OCI-LY3 (cell line): ENCODE data around the gene C16orf74.

Experiments used
- H2AFZ ChIP-seq: fragments of 200-600, 300-600 bp; shearing (Covaris generic); 2 replicates; pipeline ENCODE4 v1.6.0; 2014; ENCODE audit warnings: antibody characterized with exemption, low read depth, low read length
- H3K27ac ChIP-seq: fragments of 200-600, 300-600 bp; sonication (generic); 2 replicates; pipeline ENCODE4 v1.5.1; 2014; ENCODE audit warnings: mild to moderate bottlenecking, low read length, moderate library complexity, mixed read lengths
- H3K27me3 ChIP-seq: fragments of 200-600, 300-600 bp; sonication (generic); 2 replicates; pipeline ENCODE4 v1.6.1; 2014; ENCODE audit warnings: low read depth, low read length, mixed read lengths
- H3K36me3 ChIP-seq: fragments of 200-600, 300-600 bp; sonication (generic); replicated peaks from 2 replicates; pipeline ENCODE3; 2014; ENCODE audit warnings: low read depth, low read length, mixed read lengths
- H3K4me1 ChIP-seq: fragments of 300-600, 200-600 bp; sonication (generic); 2 replicates; pipeline ENCODE4 v1.6.1; 2014; ENCODE audit warnings: low read length, mixed read lengths
- H3K4me2 ChIP-seq: fragments of 200-600, 300-600 bp; sonication (generic); 2 replicates; pipeline ENCODE4 v1.6.1; 2014; ENCODE audit warnings: low read length, mixed read lengths
- H3K4me3 ChIP-seq: fragments of 300-600, 200-600 bp; sonication (generic); 2 replicates; pipeline ENCODE4 v1.5.1; 2014; ENCODE audit warnings: antibody characterized with exemption, mild to moderate bottlenecking, low read length, moderate library complexity
- H3K79me2 ChIP-seq: fragments of 300-600, 200-600 bp; shearing (Covaris generic); 2 replicates; pipeline ENCODE4 v1.6.1; 2014; ENCODE audit warnings: mild to moderate bottlenecking, low read length, mixed read lengths
- H3K9ac ChIP-seq: fragments of 300-600, 200-600 bp; shearing (Covaris generic); 2 replicates; pipeline ENCODE4 v1.6.0; 2014; ENCODE audit warnings: mild to moderate bottlenecking, low read length, moderate library complexity
- H3K9me3 ChIP-seq: fragments of 200-600, 300-600 bp; shearing (Covaris generic); 2 replicates; pipeline ENCODE4 v1.6.1; 2014; ENCODE audit warnings: low read length, mixed read lengths; ENCODE audit not compliant: insufficient read depth
- H4K20me1 ChIP-seq: fragments of 200-600, 300-600 bp; sonication (generic); 2 replicates; pipeline ENCODE4 v1.6.1; 2016; ENCODE audit warnings: low read length, mixed read lengths; ENCODE audit not compliant: insufficient read depth
- EZH2phosphoT487 ChIP-seq: fragments of 200-600 bp; shearing (Covaris generic); IDR thresholded peaks from 2 replicates; pipeline ENCODE4 v1.6.1; 2018; ENCODE audit warnings: antibody characterized with exemption, mixed run types, low read depth
- TF ChIP-seq, protein P1 (sequence below): fragments of 200-600, 300-600 bp; sonication (generic); IDR thresholded peaks from 2 replicates; pipeline ENCODE4 v1.5.1; 2014; ENCODE audit warnings: antibody characterized with exemption, low read length, low read depth

The C16orf74 gene

DNA sequence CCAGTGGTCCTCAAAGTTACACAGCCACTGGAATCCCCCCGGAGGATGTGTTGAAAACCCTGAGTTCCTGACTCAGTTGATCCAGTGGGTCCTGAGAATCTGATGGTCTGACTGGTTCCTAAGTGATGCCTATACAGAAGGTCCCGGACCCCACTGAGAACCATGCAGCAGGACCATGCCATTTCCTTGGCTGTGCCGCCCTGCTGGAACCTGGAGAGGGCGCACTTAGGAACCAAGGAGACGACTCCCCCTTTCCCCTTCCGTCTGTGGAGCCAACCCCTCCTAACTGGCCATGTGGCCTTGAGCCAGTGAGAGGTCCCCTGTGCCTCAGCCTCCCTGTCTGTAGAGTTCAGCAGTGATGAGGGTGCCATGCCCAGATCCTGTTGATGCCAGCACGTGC lies 22.0 kb downstream of the C16orf74 start:
- Histone ChIP-seq H3K4me2 (no peak overlapping the region), H3K9ac (no peak overlapping the region), H3K4me1 (no peaks in the 10 kb centered on the region), H3K36me3 (no peaks in the 10 kb centered on the region), H2AFZ (no peak overlapping the region), H3K4me3 (no peak overlapping the region), H3K27ac (no peak overlapping the region), H4K20me1 (no peaks in the 10 kb centered on the region), H3K79me2 (no peaks in the 10 kb centered on the region), H3K9me3 (no peaks in the 10 kb centered on the region), H3K27me3 (peaks cover 35% of the 10 kb centered on the region)
- TF ChIP-seq, protein P1, sequence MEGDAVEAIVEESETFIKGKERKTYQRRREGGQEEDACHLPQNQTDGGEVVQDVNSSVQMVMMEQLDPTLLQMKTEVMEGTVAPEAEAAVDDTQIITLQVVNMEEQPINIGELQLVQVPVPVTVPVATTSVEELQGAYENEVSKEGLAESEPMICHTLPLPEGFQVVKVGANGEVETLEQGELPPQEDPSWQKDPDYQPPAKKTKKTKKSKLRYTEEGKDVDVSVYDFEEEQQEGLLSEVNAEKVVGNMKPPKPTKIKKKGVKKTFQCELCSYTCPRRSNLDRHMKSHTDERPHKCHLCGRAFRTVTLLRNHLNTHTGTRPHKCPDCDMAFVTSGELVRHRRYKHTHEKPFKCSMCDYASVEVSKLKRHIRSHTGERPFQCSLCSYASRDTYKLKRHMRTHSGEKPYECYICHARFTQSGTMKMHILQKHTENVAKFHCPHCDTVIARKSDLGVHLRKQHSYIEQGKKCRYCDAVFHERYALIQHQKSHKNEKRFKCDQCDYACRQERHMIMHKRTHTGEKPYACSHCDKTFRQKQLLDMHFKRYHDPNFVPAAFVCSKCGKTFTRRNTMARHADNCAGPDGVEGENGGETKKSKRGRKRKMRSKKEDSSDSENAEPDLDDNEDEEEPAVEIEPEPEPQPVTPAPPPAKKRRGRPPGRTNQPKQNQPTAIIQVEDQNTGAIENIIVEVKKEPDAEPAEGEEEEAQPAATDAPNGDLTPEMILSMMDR: peak; percentile 37; the same call in 1 of the 2 replicates
- TF ChIP-seq EZH2phosphoT487: no peak

DNA sequence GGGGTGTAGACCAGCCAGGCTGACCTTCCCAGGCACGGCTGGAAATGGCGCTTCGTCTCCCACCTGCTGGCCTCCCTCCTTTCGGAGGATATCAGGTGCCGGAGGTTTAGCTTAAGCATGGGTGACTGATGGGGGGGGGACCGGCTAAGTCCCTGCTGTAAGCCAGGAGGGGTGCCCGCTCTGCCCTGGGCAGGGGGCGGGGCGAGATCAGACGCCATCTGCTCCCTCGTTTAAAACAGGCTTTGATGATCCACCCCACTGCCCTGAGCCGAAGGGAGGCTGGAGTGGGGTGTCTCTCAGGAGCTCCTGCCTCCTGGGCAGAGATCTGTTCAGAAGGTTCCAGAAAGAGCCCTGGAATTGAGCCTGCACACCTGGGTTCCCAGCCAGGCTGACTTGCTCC lies 26.0 kb downstream of the C16orf74 start:
- Histone ChIP-seq H3K9ac (no peak overlapping the region), H3K4me3 (no peak overlapping the region), H3K27ac (no peak overlapping the region), H3K9me3 (no peaks in the 10 kb centered on the region), H3K4me2 (no peak overlapping the region), H4K20me1 (no peaks in the 10 kb centered on the region), H2AFZ (no peak overlapping the region), H3K36me3 (no peaks in the 10 kb centered on the region), H3K79me2 (no peaks in the 10 kb centered on the region), H3K27me3 (peaks cover 34% of the 10 kb centered on the region), H3K4me1 (no peaks in the 10 kb centered on the region)
- TF ChIP-seq, protein P1: no peak
- TF ChIP-seq EZH2phosphoT487: no peak

DNA sequence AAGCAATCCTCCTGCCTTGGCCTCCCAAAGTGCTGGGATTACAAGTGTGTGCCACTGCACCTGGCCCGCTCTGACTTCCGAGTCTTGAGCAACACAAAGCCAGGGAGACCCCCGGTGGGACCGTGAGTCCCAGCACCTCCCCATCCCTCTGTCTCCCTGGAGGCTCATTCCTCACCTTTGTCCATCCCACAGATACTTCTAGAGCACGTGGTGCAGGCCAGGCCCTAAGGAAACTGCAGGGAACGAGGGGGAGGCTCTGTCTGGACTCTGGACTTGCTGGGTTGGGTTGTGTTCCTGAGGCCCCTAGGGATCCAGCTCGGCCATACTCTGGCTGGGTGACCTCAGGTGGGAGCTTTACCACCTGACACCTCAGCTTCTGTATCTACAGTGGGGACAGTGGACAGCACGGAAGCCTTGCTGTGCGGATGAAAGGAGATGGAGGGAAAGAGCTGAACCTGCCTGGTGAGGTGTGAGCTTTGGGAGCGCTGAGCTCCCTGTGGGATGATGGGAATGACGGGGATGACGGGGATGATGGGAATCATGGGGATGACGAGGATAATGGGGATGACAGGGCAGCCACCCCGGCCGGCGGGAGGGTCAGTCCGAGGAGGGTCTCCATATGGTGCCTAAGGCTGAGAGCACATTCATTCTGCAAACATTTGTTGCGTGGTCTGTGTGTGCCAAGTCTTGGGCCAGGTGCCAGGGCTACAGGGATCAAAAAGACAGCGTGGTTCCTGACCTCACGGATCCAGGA lies 26.6 kb downstream of the C16orf74 start:
- no peaks in the 10 kb centered on the region for H4K20me1 ChIP-seq
- H3K36me3 ChIP-seq: no peaks in the 10 kb centered on the region
- H3K4me3 ChIP-seq: no peak overlapping the region
- no peak overlapping the region for H2AFZ ChIP-seq
- H3K27me3 ChIP-seq: peaks cover 29% of the 10 kb centered on the region
- no peak overlapping the region for H3K9ac ChIP-seq
- TF ChIP-seq, protein P1: no peak
- TF ChIP-seq EZH2phosphoT487: no peak
- H3K4me2 ChIP-seq: no peak overlapping the region
- H3K79me2 ChIP-seq: no peaks in the 10 kb centered on the region
- no peaks in the 10 kb centered on the region for H3K4me1 ChIP-seq
- no peak overlapping the region for H3K27ac ChIP-seq
- no peaks in the 10 kb centered on the region for H3K9me3 ChIP-seq

DNA sequence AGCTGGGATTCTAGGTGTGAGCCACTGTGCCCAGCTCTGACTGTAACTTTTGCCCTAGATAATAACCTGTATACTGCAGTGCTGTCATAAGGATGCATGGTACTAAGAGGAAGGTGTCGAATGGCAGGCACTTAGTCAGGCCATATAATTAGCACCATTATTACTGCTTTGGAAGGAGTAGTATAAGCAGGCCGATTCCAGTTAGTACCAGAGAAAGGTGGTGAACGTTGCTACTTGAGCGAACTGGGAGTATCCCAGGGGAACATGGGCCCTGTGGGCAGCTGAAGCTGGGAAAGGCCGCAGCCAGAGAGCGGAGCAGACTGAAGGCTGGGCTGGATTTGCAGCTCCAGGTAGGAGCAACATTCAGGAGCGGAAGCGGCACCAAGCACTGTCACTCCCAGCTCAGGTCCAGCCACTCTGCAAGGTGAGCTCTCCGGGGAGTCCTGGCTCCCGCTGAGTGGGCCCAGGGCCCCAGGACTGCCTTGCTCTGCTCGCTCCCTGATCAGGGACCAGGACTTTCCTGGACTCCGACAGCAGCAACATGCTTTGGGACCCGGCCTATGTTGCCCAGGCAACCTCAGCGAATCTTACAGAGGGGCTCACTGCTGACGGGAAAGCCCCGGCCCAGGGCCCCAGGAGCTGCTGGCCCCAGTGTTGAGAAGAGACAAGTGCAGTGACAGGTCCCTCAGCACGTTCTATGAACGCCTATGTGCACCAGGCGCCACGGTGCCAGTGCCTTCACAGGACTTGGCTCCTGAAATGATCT lies 28.6 kb downstream of the C16orf74 start:
- no peak overlapping the region for H2AFZ ChIP-seq
- no peak overlapping the region for H3K4me3 ChIP-seq
- no peak overlapping the region for H3K4me2 ChIP-seq
- H3K79me2 ChIP-seq: no peaks in the 10 kb centered on the region
- no peaks in the 10 kb centered on the region for H3K36me3 ChIP-seq
- no peak overlapping the region for H3K9ac ChIP-seq
- H4K20me1 ChIP-seq: 0 out of 2 replicates have a peak, but pooled peaks cover 5% of the 10 kb centered on the region
- H3K9me3 ChIP-seq: no peaks in the 10 kb centered on the region
- no peaks in the 10 kb centered on the region for H3K4me1 ChIP-seq
- H3K27me3 ChIP-seq: peaks cover 23% of the 10 kb centered on the region
- TF ChIP-seq, protein P1: no peak
- no peak for TF ChIP-seq EZH2phosphoT487
- H3K27ac ChIP-seq: no peak overlapping the region
